ENCODE results near the gene MAP4.
A peak's percentile ranks its signal among the peaks of the same experiment; 100 is the strongest.
"Not testable (repeated sequence)": the region's sequence is repeated elsewhere in the genome, so short reads cannot be mapped to it uniquely, and the experiment has no call there.

The MAP4 gene

DNA sequence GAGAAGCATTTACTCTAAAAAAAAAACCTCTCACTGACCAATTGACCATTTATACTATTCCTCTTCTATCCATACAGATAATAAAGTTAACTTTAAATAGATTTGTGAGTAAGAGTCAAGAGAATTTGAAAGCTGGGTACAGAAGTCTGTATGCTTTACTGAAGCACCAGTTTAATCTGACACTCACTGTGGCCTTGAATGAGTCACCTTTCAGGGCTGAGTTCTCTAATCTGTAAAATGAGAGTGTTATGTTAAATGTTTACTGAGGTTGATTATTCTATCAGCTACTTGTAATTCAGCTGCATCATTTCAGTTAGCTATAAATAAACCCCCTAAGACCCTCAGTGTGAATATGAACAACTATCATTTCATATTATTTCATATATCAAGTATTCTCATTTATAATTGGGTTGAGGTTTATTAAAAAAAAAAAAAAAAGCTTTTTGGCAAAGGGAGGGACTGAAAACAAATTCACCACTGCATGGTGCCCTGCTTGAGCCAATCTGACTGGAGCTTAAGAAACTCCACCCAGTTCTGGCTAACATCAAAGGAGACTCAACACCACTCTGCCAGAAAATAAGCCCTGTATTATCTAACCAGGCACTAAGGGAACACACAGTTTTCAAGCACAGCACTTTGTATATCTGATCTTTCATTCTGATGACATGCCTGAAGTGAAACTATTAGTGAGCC, 2.8 kb downstream of the MAP4 start:
- DNase-seq (ENCODE audit: low read depth, low spot score): peak; percentile 74

DNA sequence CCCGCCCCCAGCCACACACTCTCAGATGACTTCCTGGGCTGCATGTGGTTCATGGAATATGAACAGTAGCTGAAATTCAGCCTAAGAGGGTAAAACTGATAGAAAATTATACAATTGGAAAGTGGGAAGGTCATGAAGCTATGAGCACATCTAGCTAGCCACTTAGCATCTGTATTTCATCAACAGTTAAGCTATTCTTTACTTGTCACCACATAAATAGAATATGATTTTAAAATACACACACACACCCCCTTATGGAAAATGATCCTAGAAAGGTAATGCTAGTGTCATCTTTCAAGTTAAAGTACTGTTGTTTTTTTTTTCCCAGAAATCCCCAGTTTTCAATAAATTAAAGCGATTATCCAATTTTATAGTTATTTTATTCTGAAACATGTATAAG, 3.6 kb downstream of the MAP4 start:
- DNase-seq (ENCODE audit: low read depth, low spot score): no peak

- not testable (repeated sequence) for DNase-seq (ENCODE audit: low read depth, low spot score)
Measured at GRCh38 chr3:48008066-48008465, 8.2 kb downstream of the MAP4 start.

- not testable (repeated sequence) for DNase-seq (ENCODE audit: low read depth, low spot score)
Measured at GRCh38 chr3:48007361-48007760, 8.9 kb downstream of the MAP4 start.

GRCh38 chr3:48006794-48007193, 9.4 kb downstream of the MAP4 start:
- not testable (repeated sequence) for DNase-seq (ENCODE audit: low read depth, low spot score)

DNA sequence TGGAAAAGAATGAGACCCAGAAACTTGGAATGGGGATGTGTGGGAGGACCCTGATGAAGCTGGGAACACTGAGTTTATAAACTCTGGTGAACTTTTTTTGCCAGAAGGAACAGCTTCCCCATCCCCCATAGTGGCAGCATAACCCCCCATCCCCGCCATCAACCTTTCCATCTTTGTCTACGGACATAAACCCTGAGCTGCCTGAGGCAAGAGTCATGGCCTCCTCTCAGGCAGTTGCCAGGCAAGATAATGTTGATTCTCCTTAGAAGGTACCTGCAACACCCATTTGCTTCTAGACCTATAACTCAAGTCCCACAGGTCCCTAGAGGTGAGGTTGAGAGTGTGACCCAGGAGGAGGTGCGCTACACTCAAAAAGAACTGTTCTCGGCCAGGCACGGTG, 11.5 kb downstream of the MAP4 start:
- DNase-seq (ENCODE audit: low read depth, low spot score): no peak

DNA sequence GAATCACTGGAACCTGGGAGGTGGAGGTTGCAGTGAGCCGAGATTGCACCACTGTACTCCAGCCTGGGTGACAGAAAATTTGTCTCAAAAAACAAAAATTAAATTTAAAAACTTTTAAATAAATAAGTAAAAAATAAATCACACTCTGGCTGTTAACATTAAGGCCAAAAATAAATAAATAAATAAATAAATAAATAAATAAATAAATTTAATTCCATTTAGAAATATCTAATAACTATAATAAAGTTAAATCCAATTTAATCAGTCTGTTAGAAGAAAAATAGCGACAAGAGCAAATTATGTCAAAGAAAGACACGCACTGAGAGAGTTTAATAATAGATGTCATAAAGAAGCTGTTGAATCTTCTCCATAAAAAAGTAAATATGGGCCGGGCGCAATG, 13.4 kb downstream of the MAP4 start:
- DNase-seq (ENCODE audit: low read depth, low spot score): no peak

- no peak for DNase-seq (ENCODE audit: low read depth, low spot score)
Measured at GRCh38 chr3:48001991-48002390, 14.2 kb downstream of the MAP4 start.

DNA sequence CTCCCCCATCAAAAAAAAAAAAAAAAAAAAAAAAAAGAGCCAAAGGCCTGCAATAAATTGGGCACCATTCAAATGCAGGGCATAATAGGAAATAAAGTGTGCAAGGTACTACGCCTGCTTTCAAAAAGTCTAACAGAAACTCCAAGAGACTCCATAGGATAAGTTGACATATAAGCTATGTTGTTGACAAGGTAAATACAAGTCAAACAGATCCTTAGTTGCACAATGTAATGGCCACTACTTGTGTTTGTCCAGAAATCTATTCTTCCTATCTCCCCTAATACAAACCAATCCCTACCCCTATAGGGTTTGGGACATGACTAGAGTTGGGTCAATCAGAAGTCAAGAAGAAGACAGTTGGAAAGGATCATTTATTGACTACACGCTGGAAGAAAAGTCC, 16.0 kb downstream of the MAP4 start:
- DNase-seq (ENCODE audit: low read depth, low spot score): no peak

DNA sequence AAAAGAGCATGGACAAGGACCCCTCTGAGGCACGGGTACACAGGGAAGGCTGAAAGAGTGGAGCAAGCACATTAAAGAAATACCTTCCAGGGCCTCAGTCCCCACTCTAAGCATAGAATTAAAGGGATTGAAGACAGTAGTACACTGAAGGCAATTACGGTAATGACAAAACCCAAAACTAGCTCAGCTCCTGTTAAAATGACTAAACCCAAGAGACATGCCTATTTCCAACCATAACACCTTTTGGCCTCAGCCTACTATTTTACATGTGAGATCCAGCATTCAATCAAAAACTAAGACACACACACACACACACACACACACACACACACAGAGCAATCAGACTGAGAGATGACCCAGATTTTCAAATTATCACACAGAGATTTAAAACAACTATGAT, 19.8 kb downstream of the MAP4 start:
- DNase-seq (ENCODE audit: low read depth, low spot score): no peak

DNA sequence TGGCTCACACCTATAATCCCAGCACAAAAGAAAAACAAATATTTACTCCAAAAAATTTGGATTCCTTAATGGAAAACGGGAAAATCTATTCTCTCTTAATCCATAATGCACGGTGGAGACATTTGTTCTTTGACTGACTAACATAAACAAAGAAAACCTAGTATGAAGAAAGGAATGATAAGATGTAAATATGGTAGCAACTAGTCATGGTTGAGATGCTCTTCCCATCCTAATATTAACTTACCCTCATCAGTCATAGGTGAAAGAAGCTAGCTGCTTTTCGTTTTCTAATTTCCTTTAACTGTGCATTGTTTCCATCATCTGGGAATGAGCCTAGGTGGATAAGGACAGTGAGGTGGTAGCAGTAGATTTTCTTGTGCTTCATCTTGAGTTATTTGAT, 22.0 kb downstream of the MAP4 start:
- no peak for DNase-seq (ENCODE audit: low read depth, low spot score)

- DNase-seq (ENCODE audit: low read depth, low spot score): no peak
Measured at GRCh38 chr3:47991341-47991740, 24.9 kb downstream of the MAP4 start.

- peak; percentile 95 for DNase-seq (ENCODE audit: low read depth, low spot score)
Measured at GRCh38 chr3:47989981-47990440, 26.2 kb downstream of the MAP4 start.

DNA sequence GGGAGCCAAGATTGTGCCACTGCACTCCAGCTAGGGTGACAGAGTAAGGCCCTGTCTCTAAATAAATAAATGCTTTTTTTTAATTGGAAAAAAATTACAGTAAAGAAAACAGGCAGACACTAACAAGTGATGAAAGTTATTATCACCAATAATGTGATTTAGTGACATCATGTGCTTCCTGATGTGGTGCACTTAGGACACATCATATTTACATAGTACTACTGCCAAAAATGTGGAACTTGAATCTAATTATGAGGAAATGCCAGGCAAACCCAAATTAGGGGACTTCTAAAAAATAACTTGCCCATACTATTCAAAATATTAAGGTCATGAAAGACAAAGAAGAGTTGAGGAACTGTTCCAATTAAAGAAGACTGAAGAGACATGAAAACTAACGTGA, 30.8 kb downstream of the MAP4 start:
- no peak for DNase-seq (ENCODE audit: low read depth, low spot score)

DNA sequence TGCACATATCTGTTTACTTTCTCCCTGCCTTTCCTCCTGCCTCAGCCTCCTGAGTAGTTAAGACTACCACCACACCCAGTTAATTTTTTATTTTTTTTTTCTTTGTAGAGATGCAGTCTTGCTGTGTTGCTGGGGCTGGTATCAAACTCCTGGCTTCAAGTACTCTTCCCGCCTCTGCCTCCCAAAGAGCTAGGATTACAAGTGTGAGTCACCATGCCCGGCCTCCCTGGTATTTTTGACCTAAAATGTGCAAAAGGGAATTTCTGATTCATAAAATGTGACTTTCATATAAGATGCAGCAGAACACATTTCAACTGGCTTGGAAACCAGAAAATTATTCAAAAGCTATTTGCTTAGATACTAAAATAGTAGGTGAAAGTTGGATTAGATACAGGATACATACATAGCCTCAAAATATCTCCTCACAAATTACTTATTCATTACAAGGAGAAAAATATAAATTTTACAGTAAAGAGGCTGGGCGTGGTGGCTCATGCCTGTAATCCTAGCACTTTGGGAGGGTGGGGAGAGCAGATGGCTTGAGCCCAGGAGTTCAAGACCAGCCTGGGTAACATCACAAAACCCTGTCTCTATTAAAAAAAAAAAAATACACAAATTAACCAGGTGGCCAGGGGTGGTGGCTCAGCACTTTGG, 32.0 kb downstream of the MAP4 start:
- DNase-seq (ENCODE audit: low read depth, low spot score): peak; percentile 67

- no peak for DNase-seq (ENCODE audit: low read depth, low spot score)
Measured at GRCh38 chr3:47980795-47981194, 35.4 kb downstream of the MAP4 start.

DNA sequence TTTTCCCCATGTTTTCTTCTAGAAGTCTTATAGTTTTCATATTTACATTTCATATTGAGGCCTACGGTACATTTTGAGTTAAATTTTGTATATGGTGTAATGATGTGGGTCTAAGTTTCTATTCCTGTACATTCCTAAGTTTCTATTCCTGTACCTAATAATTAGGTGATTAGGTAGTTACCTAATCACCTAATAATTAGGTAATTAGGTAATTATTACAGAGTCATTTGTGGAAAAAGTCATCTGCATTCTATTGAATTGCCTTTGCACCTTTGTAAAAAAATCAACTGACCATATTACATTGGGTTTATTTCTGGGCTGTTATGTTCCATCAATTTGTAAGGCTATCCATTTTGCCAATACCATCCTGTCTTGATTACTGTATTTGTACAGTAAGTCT, 37.1 kb downstream of the MAP4 start:
- DNase-seq (ENCODE audit: low read depth, low spot score): no peak

DNA sequence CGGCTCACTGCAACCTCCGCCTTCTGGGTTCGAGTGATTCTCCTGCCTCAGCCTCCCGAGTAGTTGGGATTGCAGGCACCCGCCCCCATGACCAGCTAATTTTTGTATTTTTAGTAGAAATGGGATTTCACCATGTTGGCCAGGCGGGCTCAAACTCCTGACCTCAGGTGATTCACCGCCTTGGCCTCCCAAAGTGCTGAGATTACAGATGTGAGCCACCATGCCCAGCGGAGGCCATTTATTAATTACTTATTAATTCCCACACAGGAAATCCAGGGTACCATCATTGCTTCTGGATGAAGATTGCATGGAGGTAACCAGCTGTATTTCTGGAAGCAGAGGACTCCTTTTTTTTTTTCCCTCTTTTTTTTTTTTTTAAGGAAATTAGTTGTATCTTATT, 37.8 kb downstream of the MAP4 start:
- DNase-seq (ENCODE audit: low read depth, low spot score): no peak

GRCh38 chr3:47976135-47976732, 40.0 kb downstream of the MAP4 start:
- no peak for DNase-seq (ENCODE audit: low read depth, low spot score)

- DNase-seq (ENCODE audit: low read depth, low spot score): no peak
Measured at GRCh38 chr3:47974974-47975470, 41.2 kb downstream of the MAP4 start.

DNA sequence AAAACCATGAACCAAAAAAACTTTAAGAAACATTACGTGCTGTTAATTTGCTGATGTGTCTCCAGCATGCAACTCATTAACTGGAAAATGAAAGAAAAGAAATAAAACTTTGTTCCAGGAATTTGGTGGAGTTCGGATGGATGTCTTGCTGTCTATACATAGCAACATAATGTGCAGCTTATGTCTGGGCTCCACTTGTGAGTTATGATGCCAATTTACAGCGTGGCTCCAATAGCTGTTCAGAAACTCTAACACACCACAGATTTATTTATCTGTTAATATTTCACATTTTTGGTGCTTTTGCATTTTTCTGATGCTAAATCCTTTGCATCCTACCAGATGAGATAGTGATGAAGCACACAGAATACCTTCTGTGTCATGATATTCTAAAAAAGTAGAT, 45.1 kb downstream of the MAP4 start:
- no peak for DNase-seq (ENCODE audit: low read depth, low spot score)

- DNase-seq (ENCODE audit: low read depth, low spot score): no peak
Measured at GRCh38 chr3:47964740-47965139, 51.5 kb downstream of the MAP4 start.
